Stimulated activated CD4-positive, alpha-beta T cell treated with anti-CD3 and anti-CD28 coated beads, Interleukin-15, amount 100 ng/mL, for 24 hours (primary cell): ENCODE results near the gene C3orf18.

Source experiments
- DNase-seq: peaks from one replicate; pipeline ENCODE4 v3.0.0-alpha.2; 2020

C3orf18 gene

GRCh38 chr3:50577348-50577747 lies 9.8 kb upstream of the C3orf18 start:
- no peak for DNase-seq

GRCh38 chr3:50575372-50575771 lies 7.8 kb upstream of the C3orf18 start:
- DNase-seq: no peak

- DNase-seq: peak; percentile 57
Measured at GRCh38 chr3:50574444-50574831, 6.9 kb upstream of the C3orf18 start.

- DNase-seq: peak; percentile 86
Measured at GRCh38 chr3:50573566-50574443, 6.3 kb upstream of the C3orf18 start.

- DNase-seq: peak; percentile 67
Measured at GRCh38 chr3:50572801-50573371, 5.3 kb upstream of the C3orf18 start.

- DNase-seq: peak; percentile 88
Measured at GRCh38 chr3:50572158-50572557, 4.6 kb upstream of the C3orf18 start.

GRCh38 chr3:50571486-50571885 lies 3.9 kb upstream of the C3orf18 start:
- DNase-seq: peak; percentile 23

GRCh38 chr3:50570508-50571279 lies 3.1 kb upstream of the C3orf18 start:
- peak; percentile 30 for DNase-seq

GRCh38 chr3:50568947-50569749 lies 1.6 kb upstream of the C3orf18 start, which contains the start of gene HEMK1:
Gene HEMK1 (plus strand): TSS chr3:50569522. CDS start chr3:50571105, 1,583 bp downstream.
- DNase-seq: peak; percentile 99

GRCh38 chr3:50567011-50567385 lies 549 bp downstream of the C3orf18 start:
- DNase-seq: no peak

- DNase-seq: no peak
Measured at GRCh38 chr3:50564321-50564720, 3.2 kb downstream of the C3orf18 start.

GRCh38 chr3:50563867-50564266 lies 3.7 kb downstream of the C3orf18 start:
- no peak for DNase-seq

- no peak for DNase-seq
Measured at GRCh38 chr3:50562861-50563260, 4.7 kb downstream of the C3orf18 start.

- DNase-seq: no peak
Measured at GRCh38 chr3:50559702-50560101, 7.8 kb downstream of the C3orf18 start.

- no peak for DNase-seq
Measured at GRCh38 chr3:50557915-50558314, 9.6 kb downstream of the C3orf18 start.

- no peak for DNase-seq
Measured at GRCh38 chr3:50557106-50557505, 10.4 kb downstream of the C3orf18 start.

- DNase-seq: peak; percentile 37
Measured at GRCh38 chr3:50554553-50554952, 13.0 kb downstream of the C3orf18 start.

GRCh38 chr3:50552598-50552997 lies 14.9 kb downstream of the C3orf18 start:
- DNase-seq: no peak

- DNase-seq: no peak
Measured at GRCh38 chr3:50551681-50552435, 15.7 kb downstream of the C3orf18 start.

GRCh38 chr3:50551054-50551659 lies 16.4 kb downstream of the C3orf18 start:
- DNase-seq: no peak

- DNase-seq: peak; percentile 78
Measured at GRCh38 chr3:50550079-50550736, 17.3 kb downstream of the C3orf18 start.
